Ovary (tissue), 9 donors: ENCODE results near the gene SUMF1. TPM values are rescaled to one million over a fixed set of nuclear protein-coding genes. Genes with fewer than 3 reads are reported as not detected.

Experiments used
- DNase-seq, 5 donors: peaks; one replicate each; pipeline ENCODE4 v3.0.0-alpha.2; 2019 to 2020
- H3K27ac ChIP-seq, 2 donors: fragments of 200-600 bp; one replicate each; pipeline versions ENCODE4 v1.5.1 to v1.8.0; 2019 to 2022
- H3K27me3 ChIP-seq: fragments of 200-600 bp; one replicate; pipeline ENCODE4 v1.8.0; 2022
- H3K36me3 ChIP-seq: fragments of 200-600 bp; sonication (generic); one replicate; pipeline ENCODE4 v1.5.1; 2019
- H3K4me1 ChIP-seq: one replicate; pipeline ENCODE4 v1.8.1; 2013; ENCODE audit warnings: mild to moderate bottlenecking, moderate library complexity; ENCODE audit not compliant: insufficient read depth
- H3K4me3 ChIP-seq: fragments of 200-600 bp; sonication (generic); one replicate; pipeline ENCODE4 v1.5.1; 2017
- H3K9me3 ChIP-seq, 2 donors: fragments of 200-600 bp in 1 of 2; sonication (generic) in 1 of 2; one replicate each; pipeline versions ENCODE4 v1.5.1 to v1.8.1; 2013 to 2019; ENCODE audit warnings: mild to moderate bottlenecking in 1 of 2, moderate library complexity in 1 of 2
- CTCF ChIP-seq, 3 donors: fragments of 450-650 bp in 2 of 3; fragments of 200-600 bp in 1 of 3; IDR thresholded peaks; one replicate each; pipeline versions ENCODE4 v1.5.1 to v1.8.0; 2016 to 2022; ENCODE audit warnings: antibody characterized with exemption in 3 of 3, mild to moderate bottlenecking in 1 of 3
- EP300 ChIP-seq: sonication (generic); formaldehyde crosslinking; IDR thresholded peaks from one replicate; pipeline ENCODE4 v1.6.1; 2017; ENCODE audit warnings: antibody characterized with exemption
- POLR2A ChIP-seq: fragments of 450-650 bp; IDR thresholded peaks from one replicate; pipeline ENCODE4 v1.6.1; 2017; ENCODE audit warnings: antibody characterized with exemption, mild to moderate bottlenecking, moderate library complexity
- WGBS, 3 donors: extraction: QIAGEN DNeasy Blood & Tissue Kit in 1 of 3; methylation state at CpG; one replicate each; pipeline versions ENCODE4 v1.1.5 to v1.1.7; 2013 to 2017; 5-methylcytosine and 5-hydroxymethylcytosine counted together
- intact Hi-C, 4 donors: fragments of 100-400 bp; cut with DNase I; formaldehyde crosslinking; loops; one replicate each; pipeline versions ENCODE4 v1.11.0 to v1.15.1; 2022 to 2023
- polyA plus RNA-seq, 2 donors: library from polyadenylated mRNA; stranded (reverse); fragments of 200-250 nt in 1 of 2; fragments of 350-450 nt in 1 of 2; fragmentation: Illumina TruSeq in 1 of 2; extraction: RNeasy Lipid Tissue Mini Kit (QIAGEN cat#74804) in 1 of 2; gene quantifications; one replicate each; pipeline ENCODE4 v1.2.3, GENCODE V29; 2013 to 2014
- total RNA-seq, 7 donors: library from RNA; depleted of rRNA in 2 of 7; stranded (reverse); fragments of >200 nt in 2 of 7; fragmentation: NEBNext Ultra II Directional in 3 of 7; extraction: Animal tissue kit (Norgen Biotek cat#: 25700) in 3 of 7; gene quantifications; one replicate each; pipeline versions ENCODE4 v1.1.0 to v1.2.4, GENCODE V29; 2016 to 2023
- donor health status: DM: no; HTN: no; CAD: no; lungs with moderate emphysema.
- donor health status: DM: no; HTN: no; CAD: no.
- donor health status: Bipolar disorder and iron deficiency.
- donor health status: DM: yes; HTN: yes; CAD: no.
- donor health status: DM: no; HTN: no; CAD: no.
- donor health status: DM: yes; HTN: yes; CAD: no.

The SUMF1 gene
- total and polyA plus RNA-seq, 9 donors: 17.6 to 57.2 (median 24.7) TPM

DNA sequence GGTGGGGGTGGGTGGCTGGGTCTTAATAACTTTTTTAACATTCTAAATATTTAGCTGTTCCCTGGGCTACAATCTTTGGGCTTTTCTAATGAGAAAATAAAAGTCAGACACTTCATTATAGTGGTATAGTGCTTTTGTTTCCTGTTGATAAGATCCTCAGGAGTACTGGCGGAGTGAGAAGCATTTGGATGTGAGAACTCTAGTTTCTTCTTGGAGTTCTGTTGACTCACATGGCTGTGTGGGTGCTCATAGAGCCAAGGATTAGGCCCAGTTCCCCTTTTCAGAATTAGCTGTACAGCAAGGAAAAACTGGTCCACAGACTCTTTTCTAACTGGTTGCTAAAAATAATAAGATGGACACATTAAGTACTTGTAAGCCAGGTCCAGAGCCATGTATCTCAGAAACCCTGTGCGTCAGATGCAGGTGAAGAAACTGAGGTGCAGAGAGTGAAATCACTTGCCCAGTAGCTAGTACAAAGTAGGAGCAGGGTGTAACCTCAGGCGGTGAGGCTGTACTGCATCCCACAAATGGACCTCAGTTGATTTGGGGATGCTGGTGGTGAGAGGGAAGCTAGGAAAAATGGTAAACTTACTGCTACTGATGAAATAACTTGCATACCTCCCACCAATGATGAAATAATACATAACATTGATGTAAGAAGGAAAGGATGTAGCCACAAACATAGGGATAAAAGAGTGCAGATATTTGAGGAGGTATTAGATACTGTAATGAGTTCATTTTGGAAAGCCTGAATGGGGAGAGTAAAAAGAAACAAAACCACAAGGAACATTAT, 28.4 kb upstream of the SUMF1 start:
- H3K27me3 ChIP-seq: no peaks in the 10 kb centered on the region
- intact Hi-C loops: loop anchor here in 2 of 4 donors (10.0 kb wide), 1 partner anchor 141 kb away; no protein-coding TSS in a partner anchor
- no peak for TF ChIP-seq CTCF (IDR thresholded peaks at IDR 0.05)
- no peak for TF ChIP-seq EP300
- no peak for TF ChIP-seq POLR2A
- no peaks in the 10 kb centered on the region for H3K36me3 ChIP-seq
- peak overlapping the region in 1 of 2 donors; percentile 40 for H3K27ac ChIP-seq
- peak overlapping the region; percentile 94 for H3K4me3 ChIP-seq
- no peaks in the 10 kb centered on the region for H3K9me3 ChIP-seq
- no peak for DNase-seq
- 30 to 41% (median 33%) methylated on average over 3 of the region's 3 CpGs for WGBS, 3 donors
- H3K4me1 ChIP-seq: peaks cover 5% of the 10 kb centered on the region

GRCh38 chr3:4494895-4495264, 27.8 kb upstream of the SUMF1 start:
- H3K27ac ChIP-seq: peak overlapping the region in 1 of 2 donors; percentile 40
- no peak for DNase-seq
- H3K36me3 ChIP-seq: no peaks in the 10 kb centered on the region
- H3K4me1 ChIP-seq: peaks cover 5% of the 10 kb centered on the region
- TF ChIP-seq CTCF (IDR thresholded peaks at IDR 0.05) (no peak), POLR2A (no peak), EP300 (no peak)
- 3 to 6% (median 3%) methylated on average over 4 of the region's 4 CpGs for WGBS, 3 donors
- H3K27me3 ChIP-seq: no peaks in the 10 kb centered on the region
- intact Hi-C loops: loop anchor here in 2 of 4 donors (5.0 to 10.0 kb wide), 2 partner anchors 87 to 140 kb away; no protein-coding TSS in a partner anchor
- H3K4me3 ChIP-seq: peak overlapping the region; percentile 94
- H3K9me3 ChIP-seq: no peaks in the 10 kb centered on the region

DNA sequence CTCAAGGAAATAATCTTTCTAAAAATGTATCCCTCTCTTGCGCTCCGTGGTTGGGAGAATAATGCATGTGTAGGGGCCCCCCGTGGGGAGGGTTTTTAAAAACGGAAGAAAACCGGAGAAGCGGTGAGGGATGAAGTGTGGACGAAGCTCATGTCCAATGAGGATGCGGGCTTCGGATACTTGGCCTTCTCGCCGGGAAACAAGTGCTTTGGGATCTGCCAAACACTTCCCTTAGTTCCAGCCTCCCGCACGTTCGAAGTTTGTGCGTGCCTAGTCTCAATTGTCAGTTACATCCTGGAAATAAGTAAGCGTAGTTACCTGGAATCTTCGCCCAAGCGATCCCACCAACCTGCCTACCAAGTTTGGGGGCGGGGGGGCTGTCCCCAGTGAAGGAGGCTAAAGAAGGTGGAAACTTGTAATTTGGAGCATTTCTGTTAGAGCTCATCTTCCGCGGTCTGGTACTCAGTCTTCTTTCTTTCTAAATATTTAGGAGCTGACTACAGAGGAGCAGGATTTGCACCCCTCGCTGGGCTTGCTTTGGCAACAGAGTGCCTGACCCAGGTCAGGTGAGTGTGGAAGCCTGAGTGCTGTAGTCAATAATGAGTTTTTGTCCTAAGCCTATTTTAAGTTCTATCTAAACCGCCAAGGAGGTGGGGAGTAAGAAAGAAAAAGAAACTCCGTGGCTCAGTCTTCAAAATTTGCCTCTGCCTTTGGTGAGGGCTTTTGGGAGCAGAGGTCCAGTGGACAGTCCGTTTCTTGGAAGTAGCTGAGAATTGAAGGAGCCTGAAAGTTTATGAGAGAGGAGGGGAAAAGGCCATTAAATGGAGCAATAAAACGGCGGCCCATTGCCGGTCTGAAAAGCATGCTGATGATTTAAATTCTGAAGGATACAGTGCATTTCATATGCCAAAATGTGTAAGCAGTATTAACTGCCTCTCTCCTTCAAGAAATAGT, 27.1 kb upstream of the SUMF1 start:
- Histone ChIP-seq H3K27ac (peak overlapping the region in 1 of 2 donors; percentile 40), H3K9me3 (no peaks in the 10 kb centered on the region), H3K4me1 (peaks cover 5% of the 10 kb centered on the region), H3K36me3 (no peaks in the 10 kb centered on the region), H3K4me3 (peak overlapping the region; percentile 94), H3K27me3 (no peaks in the 10 kb centered on the region)
- WGBS, 3 donors: 1 to 2% (median 1%) methylated on average over 28 of the region's 28 CpGs
- intact Hi-C loops: loop anchor here in 2 of 4 donors (5.0 to 10.0 kb wide), 2 partner anchors 88 to 139 kb away; no protein-coding TSS in a partner anchor
- peak; percentile 45 to 60 (median 48) for DNase-seq
- TF ChIP-seq POLR2A: no peak
- no peak for TF ChIP-seq EP300

DNA sequence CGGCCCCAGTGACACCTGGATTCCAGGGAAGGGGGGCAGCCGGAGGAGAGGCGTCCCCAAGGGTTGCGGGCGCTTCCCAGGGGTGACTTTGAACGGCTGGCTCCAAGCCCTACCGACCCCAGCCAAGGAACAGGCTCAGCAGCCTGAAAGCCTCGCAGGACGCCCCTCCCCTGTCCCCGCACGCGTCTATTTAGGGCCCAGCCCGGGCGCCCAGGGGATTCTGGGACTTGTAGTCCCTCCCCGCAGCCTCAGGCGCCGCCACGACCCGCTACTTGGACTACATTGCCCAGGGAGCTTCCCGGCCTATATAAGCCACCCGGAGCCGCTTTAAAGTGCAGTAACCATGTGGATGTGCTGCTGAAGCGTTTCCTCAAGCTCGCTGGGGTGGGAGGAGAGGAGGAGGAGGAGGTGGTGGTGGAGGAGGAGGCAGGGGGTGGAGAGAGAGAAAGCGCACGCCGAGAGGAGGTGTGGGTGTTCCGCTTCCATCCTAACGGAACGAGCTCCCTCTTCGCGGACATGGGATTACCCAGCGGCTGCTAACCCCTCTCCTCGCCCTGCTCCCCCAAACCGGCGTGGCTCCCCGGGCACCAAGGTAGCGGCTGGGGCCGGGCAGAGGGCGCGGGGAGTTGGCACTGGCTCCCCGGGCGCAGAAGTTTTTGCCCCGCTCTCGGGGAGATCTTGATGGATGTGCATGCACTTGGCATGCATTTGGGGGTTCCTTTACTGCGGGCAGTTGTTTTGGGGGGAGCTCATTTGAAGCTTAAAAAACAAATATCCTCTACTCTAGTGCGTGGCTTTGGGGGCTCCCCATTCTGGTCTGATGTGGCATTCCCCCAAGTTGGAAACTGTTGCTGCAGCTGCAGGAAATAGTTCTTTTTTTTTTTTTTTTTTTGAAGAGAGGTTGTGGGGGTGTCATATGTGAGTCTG, 26.2 kb upstream of the SUMF1 start, which contains the start of gene ITPR1:
Gene ITPR1, plus strand, starts transcription at position 335 of the 927 bp plus-strand sequence. CDS start 23,144 bp downstream, outside the sequence.
- H3K27ac ChIP-seq: peak within 1 kb of the TSS; percentile 48 to 72
- 1% methylated on average over 47 of the region's 47 CpGs for WGBS, 3 donors
- no peaks in the 10 kb centered on the region for H3K36me3 ChIP-seq
- DNase-seq: peak; percentile 98 to 99 (median 99)
- no peaks in the 10 kb centered on the region for H3K27me3 ChIP-seq
- no peaks in the 10 kb centered on the region for H3K9me3 ChIP-seq
- H3K4me1 ChIP-seq: peaks cover 4% of the 10 kb centered on the region
- intact Hi-C loops: loop anchor here in 2 of 4 donors (5.0 to 10.0 kb wide), 2 partner anchors 89 to 138 kb away; no protein-coding TSS in a partner anchor
- peak within 1 kb of the TSS; percentile 94 for H3K4me3 ChIP-seq
- no peak for TF ChIP-seq EP300
- peak; percentile 100 for TF ChIP-seq POLR2A
- TF ChIP-seq CTCF (IDR thresholded peaks at IDR 0.05): peak in 1 of 3 donors; percentile 49
